Spleen (tissue), 7 donors: ENCODE results near the gene CMIP.

Experiments used
- CTCF ChIP-seq, 11 experiments: fragments of 200-600 bp in 7 of 11; fragments of 450-650 bp in 4 of 11; sonication (generic) in 4 of 11; IDR thresholded peaks in 8 of 11; conservative IDR thresholded peaks in 3 of 11; 1 replicate in 7 of 11; 2 replicates in 4 of 11; pipeline versions ENCODE4 v1.4.0 to v1.8.0; 2016 to 2021; ENCODE audit warnings: antibody characterized with exemption in 11 of 11, inconsistent platforms in 4 of 11, mild to moderate bottlenecking in 1 of 11
- POLR2A ChIP-seq, 3 donors: fragments of 450-650 bp; IDR thresholded peaks; one replicate each; pipeline ENCODE4 v1.5.1; 2017; ENCODE audit warnings: antibody characterized with exemption in 3 of 3, mild to moderate bottlenecking in 1 of 3
- POLR2AphosphoS5 ChIP-seq, 3 donors: sonication (generic); formaldehyde crosslinking; IDR thresholded peaks; one replicate each; pipeline ENCODE4 v1.5.1; 2017; ENCODE audit warnings: antibody characterized with exemption in 3 of 3
- donor health status: DM: no; HTN: no; CAD: no; lungs with moderate emphysema.
- donor health status: DM: no; HTN: no; CAD: no.
- donor health status: DM: no; HTN: no; CAD: no.

GRCh38 chr16:81405702-81406113, 38.9 kb upstream of the CMIP start:
- TF ChIP-seq CTCF (IDR thresholded peaks at IDR 0.05 in 8 of 11, conservative IDR thresholded peaks at IDR 0.05 in 3 of 11): no peak
- no peak for TF ChIP-seq POLR2AphosphoS5 (IDR thresholded peaks at IDR 0.05)
- TF ChIP-seq POLR2A (IDR thresholded peaks at IDR 0.05): no peak
